GM10847 (cell line): ENCODE measurements around the gene NFKBIE.

Experiments
- POLR2A ChIP-seq: IDR thresholded peaks from 2 replicates; pipeline ENCODE4 v1.6.1; 2011; ENCODE audit not compliant: insufficient read length; ENCODE audit errors: extremely low read depth

Gene NFKBIE

GRCh38 chr6:44247338-44248302, 17.7 kb downstream of the NFKBIE start:
- peak; percentile 11 for TF ChIP-seq POLR2A

DNA sequence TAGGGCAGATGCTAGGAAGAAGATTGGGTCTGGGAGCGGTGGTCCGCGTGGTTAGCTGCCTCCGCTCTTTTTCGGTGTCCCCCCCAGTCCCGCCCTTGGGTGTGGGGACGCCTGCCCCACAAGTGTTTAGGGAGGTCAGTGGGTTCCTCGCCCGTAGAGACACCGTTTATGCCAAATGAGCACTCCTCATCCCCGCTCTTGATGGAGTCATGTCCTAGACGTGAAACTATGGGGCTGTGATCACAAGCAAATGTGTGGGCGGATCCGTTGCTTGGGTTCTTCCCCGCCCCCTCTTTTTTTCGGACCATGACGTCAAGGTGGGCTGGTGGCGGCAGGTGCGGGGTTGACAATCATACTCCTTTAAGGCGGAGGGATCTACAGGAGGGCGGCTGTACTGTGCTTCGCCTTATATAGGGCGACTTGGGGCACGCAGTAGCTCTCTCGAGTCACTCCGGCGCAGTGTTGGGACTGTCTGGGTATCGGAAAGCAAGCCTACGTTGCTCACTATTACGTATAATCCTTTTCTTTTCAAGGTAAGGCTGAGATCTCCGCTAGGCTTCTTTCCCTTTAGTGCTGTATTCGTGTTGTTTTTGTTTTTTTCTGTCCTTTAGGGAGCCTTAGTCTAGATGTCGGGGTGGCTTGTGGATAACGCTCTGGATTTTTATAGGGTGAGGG, 18.6 kb downstream of the NFKBIE start, which contains the start of gene HSP90AB1:
HSP90AB1 (plus strand) TSS at position 439 of the 675 bp plus-strand sequence. CDS start 1,529 bp downstream, outside the sequence.
- peak; percentile 99 for TF ChIP-seq POLR2A

DNA sequence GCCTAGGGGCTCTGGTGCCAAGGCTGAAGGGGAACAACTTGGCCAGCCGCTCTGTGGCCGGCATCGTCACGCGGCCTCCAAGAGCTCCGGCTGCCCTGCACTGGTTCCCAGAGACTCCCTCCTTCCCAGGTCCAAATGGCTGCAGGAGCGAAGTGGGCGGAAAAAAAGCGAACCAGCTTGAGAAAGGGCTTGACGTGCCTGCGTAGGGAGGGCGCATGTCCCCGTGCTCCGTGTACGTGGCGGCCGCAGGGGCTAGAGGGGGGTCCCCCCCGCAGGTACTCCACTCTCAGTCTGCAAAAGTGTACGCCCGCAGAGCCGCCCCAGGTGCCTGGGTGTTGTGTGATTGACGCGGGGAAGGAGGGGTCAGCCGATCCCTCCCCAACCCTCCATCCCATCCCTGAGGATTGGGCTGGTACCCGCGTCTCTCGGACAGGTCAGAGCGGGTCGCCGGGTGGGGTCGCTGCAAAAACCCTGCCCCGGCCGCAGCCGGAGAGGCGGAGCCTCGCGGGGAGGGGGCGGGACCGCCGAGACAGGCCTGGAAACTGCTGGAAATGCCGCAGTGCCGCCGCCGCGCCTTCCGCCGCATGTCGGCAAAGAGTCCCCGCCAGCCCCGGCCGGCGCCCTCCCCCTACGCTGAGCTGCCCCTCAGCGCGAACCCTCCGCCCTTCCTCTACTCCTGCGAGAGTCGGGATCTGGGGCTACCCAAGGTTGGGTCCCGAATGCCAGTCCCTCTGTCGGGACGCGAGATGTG, 19.3 kb downstream of the NFKBIE start:
- TF ChIP-seq POLR2A, result no peak

DNA sequence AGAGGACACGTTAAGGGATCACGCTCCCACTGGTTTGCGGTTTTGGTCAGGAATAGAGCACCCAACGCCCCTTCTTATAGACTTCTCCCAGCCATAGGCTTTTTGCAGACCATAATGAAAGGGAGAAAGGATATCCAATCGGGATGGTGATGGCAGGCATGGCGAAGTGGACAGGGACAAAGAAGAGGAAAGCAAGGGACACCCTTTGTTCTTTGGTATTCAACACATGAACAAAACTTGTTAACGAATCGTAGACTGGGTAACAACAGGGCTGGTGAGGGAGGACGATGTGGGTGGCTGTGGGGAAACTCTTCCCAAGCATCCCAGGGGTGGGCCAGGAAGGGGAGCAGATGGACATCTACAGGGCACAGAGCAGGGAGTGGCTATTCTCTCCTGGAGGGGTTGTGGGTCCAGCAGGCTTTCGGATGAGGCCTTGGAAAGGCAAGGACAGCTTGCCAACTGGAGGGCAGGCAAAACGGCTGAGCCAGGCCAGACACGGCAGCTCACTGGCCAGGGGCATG, 19.9 kb downstream of the NFKBIE start:
- TF ChIP-seq POLR2A, result no peak

GRCh38 chr6:44243345-44243744, 22.0 kb downstream of the NFKBIE start:
- no peak for TF ChIP-seq POLR2A

- TF ChIP-seq POLR2A, result no peak
Measured at GRCh38 chr6:44238687-44239350, 26.5 kb downstream of the NFKBIE start.

- TF ChIP-seq POLR2A, result no peak
Measured at GRCh38 chr6:44237813-44238433, 27.4 kb downstream of the NFKBIE start.

GRCh38 chr6:44237021-44237812, 28.1 kb downstream of the NFKBIE start:
- no peak for TF ChIP-seq POLR2A

DNA sequence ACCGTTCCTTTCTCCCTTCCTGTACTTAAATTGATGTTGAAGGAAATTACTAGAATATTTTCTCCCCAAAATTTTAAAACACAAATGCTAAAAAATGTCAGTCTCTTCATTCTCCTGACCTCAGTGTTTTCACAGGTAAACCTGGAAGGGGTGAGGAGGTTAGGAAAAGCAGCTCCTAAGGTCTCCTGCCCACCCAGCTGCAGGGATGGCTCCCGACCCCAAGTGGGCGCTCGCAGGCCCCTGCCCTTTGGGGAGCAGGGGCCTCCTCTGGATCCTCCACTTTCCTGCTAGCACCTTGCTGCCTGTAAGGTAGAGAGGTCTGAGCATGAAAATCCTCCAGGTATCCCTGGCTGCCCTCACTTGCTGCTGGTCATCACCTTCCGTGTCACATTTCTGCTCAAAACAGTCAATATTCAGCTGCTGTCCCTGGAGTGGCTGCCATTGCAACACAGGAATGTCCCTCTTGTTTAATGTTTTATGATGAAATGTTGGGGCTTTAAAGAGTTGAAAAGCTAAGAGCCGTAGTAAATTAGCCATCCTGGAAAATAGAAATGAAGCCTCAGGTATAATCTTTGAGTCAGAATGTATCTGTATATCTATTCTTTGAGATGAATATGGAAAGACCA, 29.3 kb downstream of the NFKBIE start:
- TF ChIP-seq POLR2A, result no peak

DNA sequence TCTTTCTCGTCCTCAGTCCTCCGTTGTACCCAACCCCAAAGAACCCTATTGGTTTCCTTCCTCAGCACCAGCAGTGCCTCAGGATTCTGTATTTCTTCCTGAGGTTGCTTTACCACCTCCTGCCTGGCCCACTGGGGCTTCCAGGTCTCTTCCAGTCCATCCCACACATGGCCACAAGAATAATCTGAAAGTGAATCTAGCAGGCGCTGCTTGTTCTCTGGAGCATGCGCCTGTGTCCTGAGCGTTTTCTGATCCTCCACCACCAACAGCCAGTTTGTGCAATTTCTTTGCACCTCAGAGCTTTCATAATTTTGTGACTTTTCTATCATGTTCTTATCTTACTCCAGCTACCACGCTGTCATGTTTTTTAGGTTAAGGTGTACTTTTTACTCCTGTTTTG, 30.1 kb downstream of the NFKBIE start:
- TF ChIP-seq POLR2A, result no peak

- TF ChIP-seq POLR2A, result no peak
Measured at GRCh38 chr6:44234101-44235025, 31.0 kb downstream of the NFKBIE start.

GRCh38 chr6:44233567-44234100, 31.7 kb downstream of the NFKBIE start:
- no peak for TF ChIP-seq POLR2A
